ENCODE data around the gene PDZD2. TPM values are rescaled to one million over a fixed set of nuclear protein-coding genes. Genes with fewer than 3 reads are reported as not detected.
"Not testable (repeated sequence)": the region's sequence is repeated elsewhere in the genome, so short reads cannot be mapped to it uniquely, and the experiment has no call there.

Gene PDZD2
- total RNA-seq, 5 donors from 2014 or later (not counting 1 experiment from before 2014, with no cell fraction given), result 0.66 to 2.2 (median 1.2) TPM

- Histone ChIP-seq H3K27ac (ENCODE audit: low read length) (no peak overlapping the region), H3K9me3 (no peaks in the 10 kb centered on the region), H3K36me3 (ENCODE audit: control insufficient read depth in 2 of 2, extremely low read depth in 1 of 2, insufficient read depth in 1 of 2, low read length in 1 of 2) (no peaks in the 10 kb centered on the region), H3K4me3 (ENCODE audit: control insufficient read depth in 1 of 2, extremely low read depth in 1 of 2, low read length in 1 of 2) (no peak overlapping the region), H3K4me1 (ENCODE audit: control insufficient read depth in 1 of 2, extremely low read depth in 1 of 2, insufficient read depth in 2 of 2, low read length in 2 of 2) (no peaks in the 10 kb centered on the region), H3K27me3 (replicated peaks in 1 of 2; ENCODE audit: control insufficient read depth in 2 of 2, extremely low read depth in 1 of 2, insufficient read depth in 2 of 2, low read length in 1 of 2) (peaks cover 0 to 3% of the 10 kb centered on the region in 2 experiments)
- no peak overlapping the region for H3K27ac Mint-ChIP-seq
- DNase-seq (no peak), ATAC-seq (replicated peaks in 1 of 4) (no peak)
- peaks cover 0 to 3% (median 0%) of the 10 kb centered on the region in 3 donors for H3K9me3 Mint-ChIP-seq
- no peak overlapping the region for H3K4me3 Mint-ChIP-seq
- CTCF ChIA-PET, result no interaction called here
- WGBS (ENCODE audit: insufficient coverage), result 67% methylated on average over 1 of the region's 2 CpGs
- H3K36me3 Mint-ChIP-seq, result no peaks in the 10 kb centered on the region
- peaks cover 0 to 3% (median 0%) of the 10 kb centered on the region in 3 donors for H3K4me1 Mint-ChIP-seq
- no peaks in the 10 kb centered on the region for H3K27me3 Mint-ChIP-seq
- POLR2A ChIA-PET, result no interaction called here
Observed at GRCh38 chr5:31759925-31760324, 121.0 kb downstream of the PDZD2 start.

- H3K4me3 ChIP-seq (ENCODE audit: control insufficient read depth in 1 of 2, extremely low read depth in 1 of 2, low read length in 1 of 2), result no peak overlapping the region
- no peaks in the 10 kb centered on the region for H3K36me3 Mint-ChIP-seq
- H3K4me1 Mint-ChIP-seq, result peaks cover 0 to 3% (median 0%) of the 10 kb centered on the region in 3 donors
- DNase-seq (no peak), ATAC-seq (replicated peaks in 1 of 4) (no peak)
- no peaks in the 10 kb centered on the region for H3K27me3 ChIP-seq (replicated peaks in 1 of 2; ENCODE audit: control insufficient read depth in 2 of 2, extremely low read depth in 1 of 2, insufficient read depth in 2 of 2, low read length in 1 of 2)
- ChIA-PET CTCF (no interaction called here), POLR2A (no interaction called here)
- H3K36me3 ChIP-seq (ENCODE audit: control insufficient read depth in 2 of 2, extremely low read depth in 1 of 2, insufficient read depth in 1 of 2, low read length in 1 of 2), result no peaks in the 10 kb centered on the region
- H3K4me1 ChIP-seq (ENCODE audit: control insufficient read depth in 1 of 2, extremely low read depth in 1 of 2, insufficient read depth in 2 of 2, low read length in 2 of 2), result no peaks in the 10 kb centered on the region
- no peak overlapping the region for H3K27ac ChIP-seq (ENCODE audit: low read length)
- H3K9me3 ChIP-seq, result no peaks in the 10 kb centered on the region
- H3K27me3 Mint-ChIP-seq, result peaks cover 0 to 3% of the 10 kb centered on the region in 2 donors
- H3K27ac Mint-ChIP-seq, result no peak overlapping the region
- H3K4me3 Mint-ChIP-seq, result no peak overlapping the region
- peaks cover 0 to 4% (median 3%) of the 10 kb centered on the region in 3 donors for H3K9me3 Mint-ChIP-seq
- no CpG with 5 or more reads among the region's 5 CpGs for WGBS (ENCODE audit: insufficient coverage)
Observed at GRCh38 chr5:31761877-31762276, 122.9 kb downstream of the PDZD2 start.

- 89% methylated on average over 3 of the region's 6 CpGs for WGBS (ENCODE audit: insufficient coverage)
- no peaks in the 10 kb centered on the region for H3K36me3 Mint-ChIP-seq
- Histone ChIP-seq H3K36me3 (ENCODE audit: control insufficient read depth in 2 of 2, extremely low read depth in 1 of 2, insufficient read depth in 1 of 2, low read length in 1 of 2) (no peaks in the 10 kb centered on the region), H3K9me3 (no peaks in the 10 kb centered on the region), H3K27ac (ENCODE audit: low read length) (no peak overlapping the region), H3K27me3 (replicated peaks in 1 of 2; ENCODE audit: control insufficient read depth in 2 of 2, extremely low read depth in 1 of 2, insufficient read depth in 2 of 2, low read length in 1 of 2) (no peaks in the 10 kb centered on the region), H3K4me3 (ENCODE audit: control insufficient read depth in 1 of 2, extremely low read depth in 1 of 2, low read length in 1 of 2) (no peak overlapping the region), H3K4me1 (ENCODE audit: control insufficient read depth in 1 of 2, extremely low read depth in 1 of 2, insufficient read depth in 2 of 2, low read length in 2 of 2) (no peaks in the 10 kb centered on the region)
- H3K4me1 Mint-ChIP-seq, result peaks cover 0 to 3% (median 0%) of the 10 kb centered on the region in 3 donors
- H3K27ac Mint-ChIP-seq, result no peak overlapping the region
- ATAC-seq (replicated peaks in 1 of 4) (no peak), DNase-seq (no peak)
- POLR2A ChIA-PET, result no interaction called here
- H3K27me3 Mint-ChIP-seq, result peaks cover 0 to 9% of the 10 kb centered on the region in 2 donors
- H3K9me3 Mint-ChIP-seq, result peaks cover 0 to 4% (median 3%) of the 10 kb centered on the region in 3 donors
- CTCF ChIA-PET, result no interaction called here
- H3K4me3 Mint-ChIP-seq, result no peak overlapping the region
Observed at GRCh38 chr5:31763424-31763823, 124.5 kb downstream of the PDZD2 start.

DNA sequence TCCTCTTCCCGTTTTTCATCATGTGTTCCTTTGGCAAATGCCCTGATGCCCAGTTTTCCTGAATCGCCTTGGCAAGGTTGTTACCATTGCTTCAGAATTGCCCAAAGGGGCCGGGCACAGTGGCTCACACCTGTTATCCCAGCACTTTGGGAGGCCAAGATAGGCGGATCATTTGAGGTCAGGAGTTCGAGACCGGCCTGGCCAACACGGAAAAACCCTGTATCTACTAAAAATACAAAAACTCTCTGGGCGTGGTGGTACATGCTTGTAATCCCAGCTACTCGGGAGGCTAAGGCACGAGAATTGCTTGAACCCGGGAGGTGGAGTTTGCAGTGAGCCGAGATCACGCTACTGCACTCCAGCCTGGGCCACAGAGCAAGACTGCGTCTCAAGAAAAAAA lies 125.8 kb downstream of the PDZD2 start:
- H3K9me3 Mint-ChIP-seq; H3K27ac ChIP-seq (ENCODE audit: low read length); H3K27ac Mint-ChIP-seq; DNase-seq; CTCF ChIA-PET; H3K27me3 Mint-ChIP-seq; H3K4me1 ChIP-seq (ENCODE audit: control insufficient read depth in 1 of 2, extremely low read depth in 1 of 2, insufficient read depth in 2 of 2, low read length in 2 of 2); H3K4me3 ChIP-seq (ENCODE audit: control insufficient read depth in 1 of 2, extremely low read depth in 1 of 2, low read length in 1 of 2); H3K36me3 Mint-ChIP-seq; H3K36me3 ChIP-seq (ENCODE audit: control insufficient read depth in 2 of 2, extremely low read depth in 1 of 2, insufficient read depth in 1 of 2, low read length in 1 of 2); H3K4me1 Mint-ChIP-seq; H3K4me3 Mint-ChIP-seq; H3K9me3 ChIP-seq; H3K27me3 ChIP-seq (replicated peaks in 1 of 2; ENCODE audit: control insufficient read depth in 2 of 2, extremely low read depth in 1 of 2, insufficient read depth in 2 of 2, low read length in 1 of 2); ATAC-seq (replicated peaks in 1 of 4): not testable (repeated sequence)
- 86% methylated on average over 4 of the region's 14 CpGs for WGBS (ENCODE audit: insufficient coverage)
- POLR2A ChIA-PET, result interaction anchor here in 1 of 2 donors (0.6 kb wide), 1 partner anchor 39 kb away, joined by 6 read pairs; no protein-coding TSS in a partner anchor

GRCh38 chr5:31767335-31768031 lies 128.6 kb downstream of the PDZD2 start:
- no peaks in the 10 kb centered on the region for H3K9me3 ChIP-seq
- peaks cover 0 to 9% of the 10 kb centered on the region in 2 donors for H3K27me3 Mint-ChIP-seq
- DNase-seq (no peak), ATAC-seq (replicated peaks in 1 of 4) (no peak)
- H3K4me3 Mint-ChIP-seq, result no peak overlapping the region
- peaks cover 0 to 5% (median 0%) of the 10 kb centered on the region in 3 donors for H3K4me1 Mint-ChIP-seq
- H3K36me3 ChIP-seq (ENCODE audit: control insufficient read depth in 2 of 2, extremely low read depth in 1 of 2, insufficient read depth in 1 of 2, low read length in 1 of 2), result no peaks in the 10 kb centered on the region
- 92% methylated on average over 2 of the region's 4 CpGs for WGBS (ENCODE audit: insufficient coverage)
- POLR2A ChIA-PET, result no interaction called here
- no peaks in the 10 kb centered on the region for H3K27me3 ChIP-seq (replicated peaks in 1 of 2; ENCODE audit: control insufficient read depth in 2 of 2, extremely low read depth in 1 of 2, insufficient read depth in 2 of 2, low read length in 1 of 2)
- no peak overlapping the region for H3K27ac ChIP-seq (ENCODE audit: low read length)
- no peak overlapping the region for H3K4me3 ChIP-seq (ENCODE audit: control insufficient read depth in 1 of 2, extremely low read depth in 1 of 2, low read length in 1 of 2)
- CTCF ChIA-PET, result interaction anchor here in 1 of 2 donors (0.5 kb wide), 1 partner anchor 310 kb away, joined by 5 read pairs; no protein-coding TSS in a partner anchor
- H3K4me1 ChIP-seq (ENCODE audit: control insufficient read depth in 1 of 2, extremely low read depth in 1 of 2, insufficient read depth in 2 of 2, low read length in 2 of 2), result no peaks in the 10 kb centered on the region
- H3K27ac Mint-ChIP-seq, result no peak overlapping the region
- H3K9me3 Mint-ChIP-seq, result peaks cover 0 to 4% (median 0%) of the 10 kb centered on the region in 3 donors
- H3K36me3 Mint-ChIP-seq, result no peaks in the 10 kb centered on the region

- CTCF ChIA-PET, result no interaction called here
- H3K9me3 Mint-ChIP-seq, result peaks cover 0 to 4% (median 0%) of the 10 kb centered on the region in 3 donors
- Histone ChIP-seq H3K27me3 (replicated peaks in 1 of 2; ENCODE audit: control insufficient read depth in 2 of 2, extremely low read depth in 1 of 2, insufficient read depth in 2 of 2, low read length in 1 of 2) (no peaks in the 10 kb centered on the region), H3K4me1 (ENCODE audit: control insufficient read depth in 1 of 2, extremely low read depth in 1 of 2, insufficient read depth in 2 of 2, low read length in 2 of 2) (no peaks in the 10 kb centered on the region), H3K27ac (ENCODE audit: low read length) (no peak overlapping the region), H3K4me3 (ENCODE audit: control insufficient read depth in 1 of 2, extremely low read depth in 1 of 2, low read length in 1 of 2) (no peak overlapping the region), H3K9me3 (no peaks in the 10 kb centered on the region), H3K36me3 (ENCODE audit: control insufficient read depth in 2 of 2, extremely low read depth in 1 of 2, insufficient read depth in 1 of 2, low read length in 1 of 2) (no peaks in the 10 kb centered on the region)
- 89% methylated on average over 4 of the region's 6 CpGs for WGBS (ENCODE audit: insufficient coverage)
- POLR2A ChIA-PET, result no interaction called here
- H3K4me1 Mint-ChIP-seq, result peaks cover 0 to 5% (median 0%) of the 10 kb centered on the region in 3 donors
- no peak for ATAC-seq (replicated peaks in 1 of 4)
- no peak overlapping the region for H3K27ac Mint-ChIP-seq
- H3K36me3 Mint-ChIP-seq, result no peaks in the 10 kb centered on the region
- no peak for DNase-seq
- no peak overlapping the region for H3K4me3 Mint-ChIP-seq
- H3K27me3 Mint-ChIP-seq, result peaks cover 0 to 9% of the 10 kb centered on the region in 2 donors
Observed at GRCh38 chr5:31768046-31768445, 129.1 kb downstream of the PDZD2 start.

All from T-cell (primary cell).